HFF-Myc (cell line): ENCODE measurements around the gene A1BG.

ENCODE experiments used
- DNase-seq: peaks from one replicate; pipeline ENCODE4 v3.0.0-alpha.2; 2011; ENCODE audit warnings: low read depth; ENCODE audit errors: extremely low read depth
- H3K4me3 ChIP-seq: replicated peaks from 2 replicates; pipeline ENCODE4 v1.5.1; 2011; ENCODE audit warnings: low read depth, mild to moderate bottlenecking, control low read depth, low read length
- TF ChIP-seq, protein P1 (sequence below): IDR thresholded peaks from 2 replicates; pipeline ENCODE4 v1.5.1; 2012; ENCODE audit warnings: mild to moderate bottlenecking, low read depth, low read length, control low read depth; ENCODE audit errors: missing control alignments

Gene A1BG, protein sequence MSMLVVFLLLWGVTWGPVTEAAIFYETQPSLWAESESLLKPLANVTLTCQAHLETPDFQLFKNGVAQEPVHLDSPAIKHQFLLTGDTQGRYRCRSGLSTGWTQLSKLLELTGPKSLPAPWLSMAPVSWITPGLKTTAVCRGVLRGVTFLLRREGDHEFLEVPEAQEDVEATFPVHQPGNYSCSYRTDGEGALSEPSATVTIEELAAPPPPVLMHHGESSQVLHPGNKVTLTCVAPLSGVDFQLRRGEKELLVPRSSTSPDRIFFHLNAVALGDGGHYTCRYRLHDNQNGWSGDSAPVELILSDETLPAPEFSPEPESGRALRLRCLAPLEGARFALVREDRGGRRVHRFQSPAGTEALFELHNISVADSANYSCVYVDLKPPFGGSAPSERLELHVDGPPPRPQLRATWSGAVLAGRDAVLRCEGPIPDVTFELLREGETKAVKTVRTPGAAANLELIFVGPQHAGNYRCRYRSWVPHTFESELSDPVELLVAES

DNA sequence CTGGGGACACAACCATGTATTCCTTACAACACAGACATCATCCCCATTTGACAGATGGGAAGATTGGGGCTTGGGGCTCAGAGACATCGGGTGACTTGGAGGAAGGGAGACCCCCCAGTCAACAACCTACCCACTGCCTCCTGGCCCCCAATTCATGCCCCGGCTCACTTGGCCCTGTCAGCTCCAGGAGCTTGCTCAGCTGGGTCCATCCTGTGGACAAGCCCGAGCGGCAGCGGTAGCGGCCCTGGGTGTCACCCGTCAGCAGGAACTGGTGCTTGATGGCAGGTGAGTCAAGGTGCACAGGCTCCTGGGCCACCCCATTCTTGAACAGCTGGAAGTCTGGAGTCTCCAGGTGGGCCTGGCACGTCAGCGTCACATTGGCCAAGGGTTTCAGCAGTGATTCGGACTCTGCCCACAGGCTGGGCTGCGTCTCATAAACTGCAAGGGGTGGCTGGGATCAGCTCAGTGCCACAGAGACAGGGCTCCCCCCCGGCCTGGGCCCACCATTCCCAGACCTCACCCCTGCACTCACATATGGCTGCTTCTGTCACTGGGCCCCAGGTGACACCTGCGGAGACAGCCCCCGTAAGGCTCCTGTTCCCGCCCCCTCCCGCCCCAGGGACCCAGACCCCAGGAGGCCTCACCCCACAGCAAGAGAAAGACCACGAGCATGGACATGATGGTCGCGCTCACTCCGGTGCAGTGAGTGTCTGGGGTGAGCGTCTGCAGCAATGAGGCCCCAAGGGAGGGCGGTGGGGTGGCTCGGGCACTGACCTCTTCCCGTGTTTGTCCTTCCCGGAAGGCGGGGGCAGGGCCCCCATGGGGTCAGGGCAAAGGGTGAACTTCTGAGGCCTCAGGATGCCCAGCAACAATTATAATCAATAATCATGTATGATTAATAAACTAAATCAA is at the start of gene A1BG:
A1BG (minus strand) TSS at position 733 of the 912 bp plus-strand sequence; CDS start at position 678, 55 bp downstream.
- no peak within 1 kb of the TSS for H3K4me3 ChIP-seq
- TF ChIP-seq, protein P1, sequence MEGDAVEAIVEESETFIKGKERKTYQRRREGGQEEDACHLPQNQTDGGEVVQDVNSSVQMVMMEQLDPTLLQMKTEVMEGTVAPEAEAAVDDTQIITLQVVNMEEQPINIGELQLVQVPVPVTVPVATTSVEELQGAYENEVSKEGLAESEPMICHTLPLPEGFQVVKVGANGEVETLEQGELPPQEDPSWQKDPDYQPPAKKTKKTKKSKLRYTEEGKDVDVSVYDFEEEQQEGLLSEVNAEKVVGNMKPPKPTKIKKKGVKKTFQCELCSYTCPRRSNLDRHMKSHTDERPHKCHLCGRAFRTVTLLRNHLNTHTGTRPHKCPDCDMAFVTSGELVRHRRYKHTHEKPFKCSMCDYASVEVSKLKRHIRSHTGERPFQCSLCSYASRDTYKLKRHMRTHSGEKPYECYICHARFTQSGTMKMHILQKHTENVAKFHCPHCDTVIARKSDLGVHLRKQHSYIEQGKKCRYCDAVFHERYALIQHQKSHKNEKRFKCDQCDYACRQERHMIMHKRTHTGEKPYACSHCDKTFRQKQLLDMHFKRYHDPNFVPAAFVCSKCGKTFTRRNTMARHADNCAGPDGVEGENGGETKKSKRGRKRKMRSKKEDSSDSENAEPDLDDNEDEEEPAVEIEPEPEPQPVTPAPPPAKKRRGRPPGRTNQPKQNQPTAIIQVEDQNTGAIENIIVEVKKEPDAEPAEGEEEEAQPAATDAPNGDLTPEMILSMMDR: no peak
- DNase-seq: no peak

DNA sequence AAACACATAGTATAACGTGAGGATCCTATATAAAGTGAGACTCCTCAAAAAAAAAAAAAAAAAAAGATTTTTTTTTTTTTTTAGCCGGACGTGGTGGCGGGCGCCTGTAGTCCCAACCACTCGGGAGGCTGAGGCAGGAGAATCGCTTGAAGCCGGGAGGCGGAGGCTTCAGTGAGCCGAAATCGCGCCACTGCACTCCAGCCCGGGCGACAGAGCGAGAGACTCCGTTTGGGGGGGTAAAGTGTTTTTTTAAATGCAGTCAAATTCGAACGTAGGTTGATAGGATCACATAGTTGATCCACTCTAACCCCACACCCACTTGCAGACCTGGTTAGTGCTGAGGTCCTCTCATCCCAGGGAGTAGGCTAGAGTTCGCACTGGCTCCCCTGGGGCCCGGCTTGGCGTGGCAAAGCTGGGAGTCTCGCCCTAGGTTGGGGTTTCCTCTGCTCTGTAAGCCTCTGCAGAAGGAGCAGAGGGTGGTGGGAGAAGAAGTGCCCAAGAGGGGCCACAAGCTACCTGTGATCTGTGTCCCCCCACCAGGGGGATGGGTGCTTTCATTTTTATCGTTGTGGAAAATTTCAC is 48.6 kb upstream of the A1BG start:
- no peak for DNase-seq
- TF ChIP-seq, protein P1: no peak
- peak overlapping the region; percentile 69 for H3K4me3 ChIP-seq

DNA sequence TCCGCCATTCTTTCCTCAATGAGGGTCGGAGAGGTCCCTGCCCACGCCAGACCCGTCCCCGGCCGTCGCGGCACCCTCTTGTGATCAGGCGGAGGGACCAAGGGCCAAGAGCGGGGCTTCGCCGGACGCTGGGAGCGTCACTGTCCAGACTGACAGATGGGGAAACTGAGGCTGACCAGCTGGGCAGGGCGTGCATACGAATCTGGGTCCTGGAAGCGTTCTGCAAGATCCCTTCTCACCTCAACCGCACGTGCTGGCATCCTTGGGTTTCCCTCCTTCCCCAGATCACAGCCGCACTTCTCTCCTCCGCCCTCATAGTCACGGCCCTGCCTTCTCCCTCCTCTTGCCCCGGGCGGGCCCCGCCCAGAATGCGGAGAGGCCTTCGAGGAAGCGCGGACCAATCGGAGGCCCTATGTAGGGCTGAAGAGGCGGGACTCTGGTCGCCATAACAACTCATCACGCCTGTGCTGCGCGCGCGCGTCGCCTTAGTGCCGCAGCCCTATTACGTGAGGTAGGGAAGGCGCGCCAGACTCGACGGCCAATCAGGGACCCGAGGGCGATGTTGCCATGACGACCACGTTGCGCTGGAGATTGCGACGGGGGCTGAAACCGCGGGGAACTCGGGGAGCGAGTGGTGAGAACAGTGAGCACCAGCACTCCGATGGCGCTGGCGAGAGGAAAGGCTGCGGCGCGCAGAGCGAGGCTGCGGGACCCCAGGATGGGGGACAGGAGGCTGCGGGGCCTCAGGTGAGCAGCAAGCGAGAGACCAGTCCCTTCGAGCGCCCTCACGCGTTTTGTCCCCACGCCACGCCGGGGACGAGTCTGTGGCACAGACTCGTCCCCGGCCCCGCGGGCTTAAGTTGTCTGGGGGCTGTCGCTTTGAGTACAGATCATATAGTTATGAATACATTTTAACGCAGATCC is 47.9 kb upstream of the A1BG start:
- peak overlapping the region; percentile 69 for H3K4me3 ChIP-seq
- peak; percentile 98 for DNase-seq
- TF ChIP-seq, protein P1: no peak

DNA sequence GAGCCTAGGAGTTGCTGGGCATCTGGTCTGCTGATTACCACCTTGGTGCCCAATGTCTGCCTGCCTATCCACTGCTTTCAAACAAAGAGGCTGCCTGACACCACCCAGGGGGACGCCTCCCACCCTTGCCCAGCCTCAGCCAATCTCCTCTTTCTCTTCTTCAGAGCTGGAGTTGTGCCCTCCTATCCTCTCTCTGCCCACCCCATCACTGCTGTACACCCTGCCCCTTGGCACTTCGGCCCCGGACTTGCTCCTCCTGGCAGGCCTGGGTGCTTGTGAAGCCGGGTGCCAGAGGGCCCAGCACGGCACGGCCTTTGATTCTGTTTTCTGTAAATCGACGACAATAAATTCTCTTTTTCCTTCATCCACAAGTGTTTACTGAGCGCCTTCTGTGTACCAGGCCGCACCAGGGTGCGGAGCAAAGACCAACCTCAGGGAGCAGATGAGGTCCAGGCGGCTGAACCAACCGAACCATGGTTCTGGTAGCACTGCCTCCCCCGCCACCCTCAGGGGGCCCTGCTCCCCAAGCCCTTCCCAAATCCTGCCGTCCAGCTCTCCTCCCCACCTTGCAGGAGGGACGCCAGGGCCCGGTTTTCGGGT is 47.1 kb upstream of the A1BG start:
- H3K4me3 ChIP-seq: peak overlapping the region; percentile 69
- no peak for DNase-seq
- TF ChIP-seq, protein P1: no peak

DNA sequence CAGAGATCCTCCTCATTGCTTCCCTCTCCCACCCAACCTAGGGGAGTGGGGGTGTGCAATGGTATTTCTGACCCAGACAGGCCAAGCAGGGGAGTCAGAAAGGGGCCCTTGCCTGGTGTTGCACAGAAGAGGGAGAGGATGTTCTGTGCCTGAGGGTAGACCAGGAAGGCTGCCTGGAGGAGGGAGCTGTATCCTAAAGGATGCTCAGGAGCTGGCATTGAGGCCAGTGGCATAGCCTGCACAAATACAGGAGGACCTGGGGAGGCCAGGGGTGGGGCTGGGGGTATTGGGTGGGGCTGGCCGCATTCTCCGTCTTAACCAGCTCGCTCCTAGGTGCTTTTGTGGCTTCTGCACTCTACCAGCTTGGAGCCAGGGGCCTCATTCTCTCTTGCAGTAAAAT is 46.6 kb upstream of the A1BG start:
- DNase-seq: no peak
- H3K4me3 ChIP-seq: no peak overlapping the region
- TF ChIP-seq, protein P1: no peak

DNA sequence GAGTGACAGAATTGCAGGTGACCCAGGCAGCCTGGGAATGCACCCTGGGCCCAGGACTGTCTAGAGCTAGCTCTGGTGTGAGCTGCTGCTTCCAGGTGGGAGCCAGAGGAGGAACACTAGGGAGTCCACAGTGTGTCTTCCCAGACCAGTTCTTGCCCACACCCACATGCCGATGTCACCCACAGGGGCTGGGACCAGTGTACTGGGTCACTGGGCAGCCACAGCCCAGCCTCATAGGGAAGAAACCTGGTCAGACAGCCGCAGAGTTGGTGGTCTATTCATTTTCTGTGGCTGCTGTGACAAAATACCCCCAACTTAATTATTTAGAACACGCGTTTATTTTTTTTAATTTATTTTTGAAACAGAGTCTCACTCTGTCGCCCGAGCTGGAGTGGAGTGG is 45.3 kb upstream of the A1BG start:
- TF ChIP-seq, protein P1: no peak
- no peak for DNase-seq
- no peak overlapping the region for H3K4me3 ChIP-seq
